HFF-Myc (cell line): ENCODE data around the gene TMEM119.

Experiments
- DNase-seq: peaks from one replicate; pipeline ENCODE4 v3.0.0-alpha.2; 2011; ENCODE audit warnings: low read depth; ENCODE audit errors: extremely low read depth
- H3K4me3 ChIP-seq: replicated peaks from 2 replicates; pipeline ENCODE4 v1.5.1; 2011; ENCODE audit warnings: low read depth, mild to moderate bottlenecking, control low read depth, low read length
- CTCF ChIP-seq: IDR thresholded peaks from 2 replicates; pipeline ENCODE4 v1.5.1; 2012; ENCODE audit warnings: mild to moderate bottlenecking, low read depth, low read length, control low read depth; ENCODE audit errors: missing control alignments

TMEM119 gene

DNA sequence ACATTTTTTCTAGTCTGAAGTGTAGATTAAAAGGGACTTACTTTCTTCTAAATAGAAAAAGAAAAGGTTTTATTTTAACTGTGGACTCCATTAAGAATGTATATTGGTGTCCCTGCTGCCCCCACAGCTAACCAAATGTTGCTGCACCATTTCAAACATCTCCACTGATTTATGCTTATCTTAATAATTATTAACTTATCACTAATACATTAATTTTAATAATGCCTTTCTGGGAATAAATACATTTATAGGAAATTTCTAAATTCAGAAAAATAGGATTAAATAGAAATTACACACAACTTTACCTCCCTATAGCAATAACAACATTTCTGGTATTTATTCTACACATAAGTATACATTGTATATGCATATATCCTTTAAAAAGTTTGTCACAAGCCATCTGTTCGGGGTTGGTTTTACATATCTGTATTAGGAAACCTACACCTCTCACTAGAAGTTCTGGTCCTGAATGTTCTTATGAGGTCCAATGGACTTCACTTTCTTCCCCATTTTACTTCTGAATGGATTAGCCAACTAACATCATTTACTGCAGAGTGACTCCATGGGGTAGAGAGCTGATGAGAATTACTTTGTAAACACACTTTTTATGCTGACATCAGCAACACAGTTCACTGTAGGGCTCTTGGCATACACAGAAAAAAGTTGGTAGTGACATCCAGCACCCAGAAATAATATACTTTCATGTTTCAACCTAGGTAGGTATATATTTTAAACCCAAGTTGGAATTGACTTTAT lies 45.2 kb upstream of the TMEM119 start:
- no peak overlapping the region for H3K4me3 ChIP-seq
- no peak for TF ChIP-seq CTCF
- no peak for DNase-seq

GRCh38 chr12:108642269-108642870 lies 44.5 kb upstream of the TMEM119 start:
- H3K4me3 ChIP-seq: no peak overlapping the region
- no peak for DNase-seq
- no peak for TF ChIP-seq CTCF

DNA sequence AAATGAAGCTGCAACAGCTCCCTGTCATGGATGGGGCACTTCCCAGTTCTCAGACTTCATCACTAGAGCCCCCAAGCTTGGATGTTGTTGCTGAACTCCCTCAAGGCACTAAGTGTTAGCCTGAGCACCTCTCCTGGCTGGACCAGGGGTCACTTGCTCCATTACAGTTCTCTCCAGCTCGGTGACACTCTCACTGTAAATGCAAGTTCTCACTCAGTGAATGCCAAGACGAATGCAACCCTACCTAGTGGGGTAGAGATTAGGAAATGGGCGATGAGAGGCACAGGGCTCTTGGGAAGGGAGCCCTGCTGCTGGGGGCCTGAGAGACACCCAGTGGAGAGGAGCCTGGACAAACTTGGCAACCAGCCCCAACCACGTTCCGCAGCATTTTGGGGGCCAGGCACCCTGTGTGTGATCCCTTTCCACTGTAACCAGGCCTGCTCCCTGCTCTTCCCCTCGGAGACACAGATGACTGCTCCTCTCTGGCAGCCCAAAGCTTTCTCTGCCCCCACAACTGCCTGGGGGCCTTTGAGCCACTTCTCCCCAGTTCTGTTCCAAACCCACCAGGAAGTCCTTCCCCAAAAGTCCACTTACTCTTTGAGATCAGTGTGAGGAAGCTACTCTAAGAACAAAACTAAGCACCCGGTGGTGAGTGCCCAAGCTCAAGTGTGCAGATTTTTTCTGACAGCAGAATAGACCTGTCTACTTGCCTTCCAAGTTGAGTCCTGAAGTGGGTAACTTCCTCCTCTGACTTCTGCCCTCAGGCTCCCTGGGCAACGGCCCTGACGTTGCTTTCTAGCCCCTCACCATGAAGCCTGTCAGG lies 43.8 kb upstream of the TMEM119 start:
- no peak for TF ChIP-seq CTCF
- H3K4me3 ChIP-seq: no peak overlapping the region
- no peak for DNase-seq

DNA sequence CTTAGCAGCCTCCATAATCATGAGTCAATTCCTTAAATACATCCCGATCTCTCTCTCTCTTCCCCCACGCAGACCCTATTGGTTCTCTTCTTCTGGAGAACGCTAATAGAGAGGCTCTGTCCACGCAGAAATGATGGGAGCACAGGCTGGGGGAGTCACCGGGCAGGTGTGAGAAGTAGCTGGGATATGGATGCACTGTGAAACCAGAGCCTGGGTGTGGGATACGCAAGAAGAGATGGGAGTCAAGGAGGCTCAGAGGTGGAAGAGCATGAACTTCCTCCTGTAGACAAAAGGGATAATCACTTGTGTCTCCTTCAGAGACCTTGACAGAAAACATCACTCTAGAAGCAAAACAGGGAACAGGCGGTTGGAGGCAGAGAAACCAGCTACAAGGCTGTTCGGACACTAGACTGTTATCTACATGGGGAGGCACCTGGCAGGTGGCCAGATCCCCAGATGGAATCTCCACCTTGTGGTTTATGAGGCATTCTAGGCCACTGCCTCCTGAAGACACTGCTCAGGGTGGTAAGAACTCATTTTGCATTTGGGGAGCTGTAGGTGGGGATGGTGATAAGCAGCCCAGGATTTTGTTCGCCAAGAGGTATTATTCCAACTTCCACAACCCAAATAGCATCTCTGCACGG lies 43.0 kb upstream of the TMEM119 start:
- no peak overlapping the region for H3K4me3 ChIP-seq
- TF ChIP-seq CTCF: no peak
- no peak for DNase-seq

DNA sequence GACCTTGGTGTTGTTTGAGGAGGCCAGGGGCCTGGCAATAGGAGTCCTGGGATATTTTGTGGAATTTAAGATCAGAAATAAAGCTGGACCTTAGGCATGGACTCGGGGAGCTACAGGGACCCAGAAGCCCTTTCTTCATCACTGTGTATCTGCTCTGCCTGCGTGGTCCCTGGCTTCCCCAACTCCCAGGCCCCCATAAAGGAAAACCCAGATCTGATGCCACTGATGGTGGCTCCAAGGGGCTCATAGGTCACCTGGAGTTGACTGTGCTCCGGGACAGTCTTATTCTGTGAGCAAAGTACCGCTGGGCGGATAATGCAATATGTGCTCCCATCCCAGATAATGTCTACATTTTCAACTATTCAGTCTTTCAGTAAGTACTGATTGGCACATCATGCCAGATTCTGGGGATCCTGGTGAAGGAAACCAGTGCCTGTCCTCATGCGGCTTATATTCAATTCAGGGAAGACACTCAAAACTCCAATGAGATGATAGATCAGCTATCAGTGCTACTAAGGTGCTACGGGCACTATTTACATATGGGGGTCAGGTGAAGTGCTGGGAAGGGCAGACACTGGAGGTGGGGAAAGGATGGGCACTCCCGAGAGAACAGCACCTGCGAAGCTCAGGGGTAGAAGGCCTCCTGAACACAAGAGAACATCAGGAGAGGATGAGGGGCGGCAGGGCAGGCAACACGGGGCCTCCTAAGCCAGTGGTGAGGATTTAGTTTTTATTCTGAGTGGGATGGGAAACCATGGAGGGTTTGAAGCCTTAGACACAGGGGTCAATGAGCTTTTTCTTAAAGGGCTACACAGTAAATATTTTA lies 41.3 kb upstream of the TMEM119 start:
- TF ChIP-seq CTCF: no peak
- no peak for DNase-seq
- no peak overlapping the region for H3K4me3 ChIP-seq
